HG03571 (cell line): Measurements from ENCODE around the gene ACTG2.

ENCODE experiments used
- ATAC-seq: cut with Tn5 transposase; IDR thresholded peaks from one replicate; pipeline ENCODE4 v1.9.1; 2021; ENCODE audit not compliant: unreplicated experiment

ACTG2 gene

DNA sequence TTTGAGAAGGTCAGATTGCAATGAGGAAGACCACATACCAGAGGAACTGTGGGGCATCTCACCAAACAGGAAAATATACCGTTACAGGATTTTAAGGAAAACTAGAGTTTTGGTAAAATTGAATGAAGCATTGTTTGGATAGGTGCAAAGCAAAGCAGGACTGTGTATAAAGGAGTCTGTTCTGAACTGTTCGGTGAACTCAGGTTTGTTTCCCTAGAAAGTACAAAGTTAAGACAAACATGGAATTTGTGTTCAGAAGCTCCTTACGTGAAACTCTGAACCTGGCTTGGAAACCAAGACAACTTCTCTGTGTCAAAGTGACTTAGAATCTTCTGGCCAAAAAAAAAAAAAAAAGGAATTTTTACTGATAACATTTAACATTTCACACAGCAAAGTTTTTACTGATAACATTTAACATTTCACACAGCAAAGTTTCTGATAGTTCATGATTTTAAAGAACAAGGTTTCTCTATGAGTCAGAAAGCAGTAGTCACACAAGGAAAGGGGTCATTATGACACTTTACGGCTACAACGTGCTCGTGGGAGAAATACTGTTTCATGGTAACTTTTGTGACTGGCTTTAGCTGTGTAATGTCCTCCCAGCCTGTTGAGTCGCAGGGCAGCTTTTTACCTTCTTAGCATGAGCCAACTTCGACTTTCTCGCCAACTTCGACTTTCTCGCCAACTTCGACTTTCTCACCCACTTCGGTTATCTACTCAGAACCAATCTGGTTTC is 70.7 kb downstream of the ACTG2 start:
- no peak for ATAC-seq

DNA sequence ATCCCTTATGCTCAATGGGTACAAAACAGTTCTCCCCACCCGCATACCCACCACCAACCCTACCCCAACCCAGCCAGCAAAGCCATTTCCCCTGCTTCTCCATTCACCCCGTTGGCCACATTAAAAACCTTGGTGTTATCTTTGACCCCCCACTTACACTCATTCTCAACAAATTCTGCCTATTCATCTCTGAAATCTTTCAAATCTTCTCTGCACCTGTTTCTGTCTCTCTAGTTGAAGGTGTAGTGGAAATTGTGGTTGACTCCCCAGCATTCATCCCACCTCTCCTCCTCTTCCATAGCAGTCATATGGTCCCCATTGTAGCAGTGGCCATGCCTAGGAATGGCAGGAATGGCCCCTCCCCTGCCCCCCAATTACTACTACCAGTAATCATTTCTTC is 71.4 kb downstream of the ACTG2 start:
- no peak for ATAC-seq

DNA sequence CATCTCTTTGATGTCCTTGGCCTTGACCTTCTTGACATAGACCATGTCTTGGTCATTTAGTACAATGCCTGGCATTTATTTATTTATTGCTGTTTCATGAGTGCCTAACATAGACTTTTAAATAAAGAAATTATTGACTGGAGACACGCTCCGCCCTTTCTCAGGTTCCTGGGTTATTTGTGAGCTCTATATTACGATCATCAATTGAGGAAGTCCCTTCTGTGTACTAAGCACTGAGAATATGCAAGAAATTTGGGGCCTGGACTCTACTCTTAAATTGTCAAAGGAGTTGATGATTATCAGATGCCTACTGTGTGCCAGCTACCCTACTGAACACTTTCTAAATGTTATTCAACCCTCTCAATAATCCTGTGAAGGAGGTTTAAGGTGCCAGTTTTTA is 72.2 kb downstream of the ACTG2 start:
- no peak for ATAC-seq

DNA sequence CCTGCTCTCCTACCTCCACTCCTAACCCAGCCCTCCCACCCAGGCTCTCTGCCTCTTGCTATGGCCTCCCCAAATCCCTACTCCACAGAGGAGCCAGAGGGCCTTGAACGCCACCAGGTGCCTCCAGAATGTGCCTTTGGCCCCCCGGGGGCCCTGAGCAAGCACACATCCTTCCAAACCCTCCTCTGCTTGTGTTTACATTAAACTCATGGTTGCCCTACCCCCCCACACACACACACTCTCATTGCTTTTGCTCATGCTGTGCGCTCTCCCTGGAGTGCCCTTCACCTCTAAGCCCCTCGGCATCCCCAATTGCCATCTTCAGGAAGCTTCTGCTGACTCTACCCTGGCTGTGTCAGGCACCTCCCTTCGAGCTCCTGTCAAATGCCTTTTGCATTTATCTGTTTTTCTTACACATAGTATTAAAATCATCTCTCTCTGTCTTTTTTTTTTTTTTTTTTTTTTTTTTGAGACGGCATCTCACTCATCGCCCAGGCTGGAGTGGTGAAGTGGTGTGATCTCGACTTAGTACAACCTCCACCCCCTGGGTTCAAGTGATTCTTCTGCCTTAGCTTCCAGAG is 75.6 kb downstream of the ACTG2 start:
- no peak for ATAC-seq

DNA sequence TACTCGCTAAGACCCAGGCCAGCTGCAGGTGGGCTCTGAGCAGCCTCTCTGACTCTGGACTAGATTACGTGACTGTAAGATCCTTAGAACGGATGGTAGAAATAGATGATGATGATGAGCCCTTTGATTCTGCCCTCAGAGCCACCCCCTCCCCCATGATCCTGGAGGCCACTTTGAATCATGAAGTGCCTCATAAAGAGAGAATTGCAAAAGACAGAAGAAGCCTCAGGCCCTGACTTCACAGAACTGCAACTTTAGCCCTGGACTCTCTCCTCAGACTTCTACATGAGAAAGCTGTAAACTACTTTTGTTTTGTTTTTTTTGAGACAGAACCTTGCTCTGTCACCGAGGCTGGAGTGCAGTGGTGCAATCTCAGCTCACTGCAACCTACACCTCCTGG is 76.5 kb downstream of the ACTG2 start:
- no peak for ATAC-seq
